Smooth muscle cell (in vitro differentiated cells): ENCODE measurements around the gene SHF. TPM values are rescaled to one million over a fixed set of nuclear protein-coding genes. Genes with fewer than 3 reads are reported as not detected.

Experiments
- DNase-seq: peaks from one replicate; lab custom pipeline; 2025; ENCODE audit not compliant: unreplicated experiment; lab: John Stamatoyannopoulos, UW
- H2AFZ ChIP-seq: fragments of 200-600 bp; sonication (generic); 2 replicates; pipeline ENCODE4 v1.6.0; 2016; ENCODE audit warnings: antibody characterized with exemption, low read depth, mild to moderate bottlenecking
- H3F3A ChIP-seq: fragments of 200-600 bp; sonication (generic); 2 replicates; pipeline ENCODE4 v1.6.0; 2017; ENCODE audit warnings: antibody characterized with exemption, low read depth
- H3K27ac ChIP-seq: fragments of 200-600 bp; sonication (generic); 2 replicates; pipeline ENCODE4 v1.5.1; 2016; ENCODE audit warnings: low read depth, mild to moderate bottlenecking
- H3K27me3 ChIP-seq: fragments of 200-600 bp; sonication (generic); 2 replicates; pipeline ENCODE4 v1.6.1; 2016; ENCODE audit warnings: low read depth, mild to moderate bottlenecking
- H3K36me3 ChIP-seq: fragments of 200-600 bp; sonication (generic); 2 replicates; pipeline ENCODE4 v1.5.1; 2016; ENCODE audit warnings: low read depth
- H3K4me1 ChIP-seq: fragments of 200-600 bp; sonication (generic); 2 replicates; pipeline ENCODE4 v1.5.1; 2016; ENCODE audit warnings: low read depth
- H3K4me2 ChIP-seq: fragments of 200-600 bp; sonication (generic); 2 replicates; pipeline ENCODE4 v1.6.0; 2016; ENCODE audit warnings: mild to moderate bottlenecking
- H3K4me3 ChIP-seq: fragments of 200-600 bp; sonication (generic); 2 replicates; pipeline ENCODE4 v1.5.1; 2016; ENCODE audit warnings: mild to moderate bottlenecking
- H3K79me2 ChIP-seq: fragments of 200-600 bp; sonication (generic); 2 replicates; pipeline ENCODE4 v1.6.0; 2016; ENCODE audit warnings: low read depth, mild to moderate bottlenecking
- H3K9ac ChIP-seq: fragments of 200-600 bp; sonication (generic); 2 replicates; pipeline ENCODE4 v1.6.0; 2016; ENCODE audit warnings: low read depth
- H3K9me3 ChIP-seq: fragments of 200-600 bp; sonication (generic); replicated peaks from 2 replicates; pipeline ENCODE4 v1.5.1; 2016; ENCODE audit warnings: low read depth
- H4K20me1 ChIP-seq: fragments of 200-600 bp; sonication (generic); 2 replicates; pipeline ENCODE4 v1.6.0; 2016; ENCODE audit warnings: low read depth
- CTCF ChIP-seq: fragments of 200-600 bp; sonication (generic); IDR thresholded peaks from 2 replicates; pipeline ENCODE4 v1.5.1; 2017; ENCODE audit warnings: borderline replicate concordance, mild to moderate bottlenecking, antibody characterized with exemption; ENCODE audit not compliant: insufficient read depth, poor library complexity, severe bottlenecking
- WGBS: methylation state at CpG from one replicate; pipeline ENCODE4 v1.1.7; 2016; ENCODE audit warnings: low lambda C conversion rate; 5-methylcytosine and 5-hydroxymethylcytosine counted together
- polyA plus RNA-seq: library from polyadenylated mRNA; unstranded; fragments of >200 nt; fragmentation: Nextera tagmentation; extraction: Ambion mirVana; gene quantifications from 2 replicates; pipeline ENCODE4 v1.2.1, GENCODE V29; 2016
- total RNA-seq: library from RNA; depleted of rRNA; stranded (reverse); fragments of >200 nt; gene quantifications from 2 replicates; pipeline ENCODE4 v1.2.3, GENCODE V29; 2014

Gene SHF
- total and polyA plus RNA-seq, 2 experiments from 2014 or later: 16.4 to 41.3 TPM

- Histone ChIP-seq H3K27me3 (no peaks in the 10 kb centered on the region), H3K79me2 (no peaks in the 10 kb centered on the region), H3K4me1 (peaks cover 4% of the 10 kb centered on the region), H3K9ac (no peak overlapping the region), H4K20me1 (no peaks in the 10 kb centered on the region), H3F3A (peaks cover 11% of the 10 kb centered on the region), H2AFZ (no peak overlapping the region), H3K4me3 (no peak overlapping the region), H3K4me2 (no peak overlapping the region), H3K9me3 (no peaks in the 10 kb centered on the region), H3K36me3 (no peaks in the 10 kb centered on the region), H3K27ac (no peak overlapping the region)
- 78% methylated on average over 4 of the region's 4 CpGs for WGBS
- no peak for TF ChIP-seq CTCF
- DNase-seq: no peak
Measured at GRCh38 chr15:45169608-45170480, 17.9 kb downstream of the SHF start.

GRCh38 chr15:45168751-45169551 lies 18.8 kb downstream of the SHF start:
- DNase-seq: no peak
- H3K79me2 ChIP-seq: no peaks in the 10 kb centered on the region
- H3K4me2 ChIP-seq: no peak overlapping the region
- no peaks in the 10 kb centered on the region for H3K27me3 ChIP-seq
- H4K20me1 ChIP-seq: no peaks in the 10 kb centered on the region
- H2AFZ ChIP-seq: no peak overlapping the region
- H3K4me3 ChIP-seq: no peak overlapping the region
- H3K9ac ChIP-seq: no peak overlapping the region
- H3K4me1 ChIP-seq: peaks cover 4% of the 10 kb centered on the region
- H3K36me3 ChIP-seq: no peaks in the 10 kb centered on the region
- H3F3A ChIP-seq: peaks cover 11% of the 10 kb centered on the region
- H3K9me3 ChIP-seq: no peaks in the 10 kb centered on the region
- WGBS: 88% methylated on average over 9 of the region's 9 CpGs
- TF ChIP-seq CTCF: no peak
- H3K27ac ChIP-seq: no peak overlapping the region

GRCh38 chr15:45168286-45168685 lies 19.5 kb downstream of the SHF start:
- H3K9ac ChIP-seq: no peak overlapping the region
- H3K27ac ChIP-seq: no peak overlapping the region
- no peak overlapping the region for H3K4me3 ChIP-seq
- peaks cover 11% of the 10 kb centered on the region for H3F3A ChIP-seq
- no peak overlapping the region for H3K4me2 ChIP-seq
- no peaks in the 10 kb centered on the region for H3K9me3 ChIP-seq
- 96% methylated on average over 4 of the region's 4 CpGs for WGBS
- no peak for DNase-seq
- no peaks in the 10 kb centered on the region for H4K20me1 ChIP-seq
- peaks cover 4% of the 10 kb centered on the region for H3K4me1 ChIP-seq
- no peak for TF ChIP-seq CTCF
- H2AFZ ChIP-seq: no peak overlapping the region
- no peaks in the 10 kb centered on the region for H3K27me3 ChIP-seq
- no peaks in the 10 kb centered on the region for H3K79me2 ChIP-seq
- no peaks in the 10 kb centered on the region for H3K36me3 ChIP-seq
